Activated naive CD8-positive, alpha-beta T cell treated with anti-CD3 and anti-CD28 coated beads for 36 hours (primary cell): ENCODE results near the gene ABHD8. TPM values are rescaled to one million over a fixed set of nuclear protein-coding genes. Genes with fewer than 3 reads are reported as not detected.

Source experiments
- total RNA-seq, 2 experiments: library from RNA; stranded (reverse); gene quantifications; one replicate each; pipeline ENCODE4 v1.2.3, GENCODE V29; 2021

The ABHD8 gene
- total RNA-seq, 2 experiments from 2014 or later, result 4.1 to 4.9 TPM

Other genes starting within 250 kb of the ABHD8 start
- gene HAUS8, start 228.0 kb downstream of the ABHD8 start, total RNA-seq, result 10 to 100 TPM; 43.1 to 46.0 TPM
- gene MYO9B, start 227.6 kb downstream of the ABHD8 start, total RNA-seq, result 10 to 100 TPM; 84.3 to 86.9 TPM
- 10 to 100 TPM; 26.5 to 27.1 TPM for gene USE1, start 88.1 kb downstream of the ABHD8 start, total RNA-seq
- 10 to 100 TPM; 11.9 to 12.6 TPM for gene OCEL1, start 77.2 kb downstream of the ABHD8 start, total RNA-seq
- 1 to 10 TPM; 6.9 to 7.1 TPM for gene NR2F6, start 57.5 kb downstream of the ABHD8 start, total RNA-seq
- gene USHBP1, start 38.7 kb downstream of the ABHD8 start, total RNA-seq, result not detected
- 100 to 1,000 TPM; 107 to 112 TPM for gene BABAM1, start 36.0 kb downstream of the ABHD8 start, total RNA-seq
- gene ANKLE1, start 21.5 kb downstream of the ABHD8 start, total RNA-seq, result 10 to 100 TPM; 22.9 to 23.2 TPM
- gene MRPL34, start 2.4 kb upstream of the ABHD8 start, total RNA-seq, result 100 to 1,000 TPM; 122 to 128 TPM
- 10 to 100 TPM; 41.0 to 43.6 TPM for gene DDA1, start 6.1 kb upstream of the ABHD8 start, total RNA-seq
- 1 to 10 TPM; 2.5 to 2.7 TPM for gene ANO8, start 31.4 kb upstream of the ABHD8 start, total RNA-seq
- gene GTPBP3, start 34.1 kb upstream of the ABHD8 start, total RNA-seq, result 10 to 100 TPM; 49.0 to 49.6 TPM
- not detected for gene PLVAP, start 73.9 kb upstream of the ABHD8 start, total RNA-seq
- gene CCDC194, start 90.8 kb upstream of the ABHD8 start, total RNA-seq, result 1 to 10 TPM in 1 of 2 experiments, under 1 TPM in 1; 0.96 to 1.6 TPM
- 10 to 100 TPM; 92.6 to 98.6 TPM for gene BST2, start 102.2 kb upstream of the ABHD8 start, total RNA-seq
- gene MVB12A, start 116.6 kb upstream of the ABHD8 start, total RNA-seq, result 10 to 100 TPM; 26.4 to 27.4 TPM
- not detected for gene TMEM221, start 145.2 kb upstream of the ABHD8 start, total RNA-seq
- not detected for gene NXNL1, start 157.5 kb upstream of the ABHD8 start, total RNA-seq
- gene SLC27A1, start 167.1 kb upstream of the ABHD8 start, total RNA-seq, result 1 to 10 TPM; 2.6 to 2.8 TPM
- gene PGLS, start 208.2 kb upstream of the ABHD8 start, total RNA-seq, result 10 to 100 TPM; 55.0 to 58.4 TPM